CD8-positive, alpha-beta memory T cell (primary cell): Measurements from ENCODE around the gene ANKRD13B. TPM values are rescaled to one million over a fixed set of nuclear protein-coding genes. Genes with fewer than 3 reads are reported as not detected.

Source experiments
- CTCF ChIA-PET: fragments of 350-600 bp; sonication (Branson Sonifier 250); formaldehyde crosslinking; loops from one replicate; lab custom pipeline; 2021; ENCODE audit warnings: antibody characterized with exemption; lab: Charles Lee
- POLR2A ChIA-PET: fragments of 350-600 bp; sonication (Branson Sonifier 250); formaldehyde crosslinking; loops from one replicate; lab custom pipeline; 2021; ENCODE audit warnings: antibody characterized with exemption; lab: Charles Lee
- DNase-seq, 5 donors: peaks; one replicate each; pipeline versions ENCODE4 v3.0.0 to v3.0.0-alpha.2; 2020 to 2022; ENCODE audit warnings: mixed read lengths in 1 of 5
- H3K27ac ChIP-seq: one replicate; pipeline ENCODE4 v1.7.0; 2013; ENCODE audit warnings: low read depth, mild to moderate bottlenecking, low read length, moderate library complexity
- H3K27me3 ChIP-seq: 2 replicates; pipeline ENCODE4 v1.7.0; 2013; ENCODE audit warnings: low read length, mild to moderate bottlenecking; ENCODE audit not compliant: insufficient read depth, poor library complexity, severe bottlenecking
- H3K36me3 ChIP-seq: 2 replicates; pipeline ENCODE4 v1.7.0; 2013; ENCODE audit warnings: mild to moderate bottlenecking, low read length, moderate library complexity; ENCODE audit not compliant: insufficient read depth
- H3K4me1 ChIP-seq: 2 replicates; pipeline ENCODE4 v1.7.0; 2013; ENCODE audit warnings: mild to moderate bottlenecking, low read length, moderate library complexity; ENCODE audit not compliant: insufficient read depth
- H3K4me3 ChIP-seq: 2 replicates; pipeline ENCODE4 v1.7.0; 2013; ENCODE audit warnings: mild to moderate bottlenecking, low read length
- H3K9me3 ChIP-seq: 2 replicates; pipeline ENCODE4 v1.7.0; 2013; ENCODE audit warnings: mild to moderate bottlenecking, low read length
- H3K27ac Mint-ChIP-seq, 8 donors: one replicate each; pipeline ENCODE4 v1.8.0; 2020 to 2021; ENCODE audit warnings: mixed read lengths in 8 of 8, mild to moderate bottlenecking in 6 of 8, inconsistent platforms in 3 of 8, moderate library complexity in 3 of 8
- H3K27me3 Mint-ChIP-seq, 2 donors: one replicate each; pipeline ENCODE4 v1.8.0; 2020 to 2021; ENCODE audit warnings: mixed read lengths in 2 of 2, mild to moderate bottlenecking in 1 of 2, moderate library complexity in 1 of 2
- H3K36me3 Mint-ChIP-seq, 3 donors: one replicate each; pipeline ENCODE4 v1.8.0; 2020 to 2021; ENCODE audit warnings: mixed read lengths in 3 of 3, inconsistent platforms in 1 of 3, mild to moderate bottlenecking in 1 of 3
- H3K4me1 Mint-ChIP-seq, 3 donors: one replicate each; pipeline ENCODE4 v1.8.0; 2020 to 2021; ENCODE audit warnings: mixed read lengths in 3 of 3, inconsistent platforms in 1 of 3, mild to moderate bottlenecking in 1 of 3
- H3K4me3 Mint-ChIP-seq, 7 donors: one replicate each; pipeline ENCODE4 v1.8.0; 2020 to 2021; ENCODE audit warnings: mixed read lengths in 7 of 7, mild to moderate bottlenecking in 6 of 7, moderate library complexity in 4 of 7, inconsistent platforms in 2 of 7
- H3K9me3 Mint-ChIP-seq, 5 donors: one replicate each; pipeline ENCODE4 v1.8.0; 2020 to 2022; ENCODE audit warnings: mixed read lengths in 5 of 5, mild to moderate bottlenecking in 3 of 5, moderate library complexity in 2 of 5, inconsistent platforms in 1 of 5
- polyA plus RNA-seq: library from polyadenylated mRNA; unstranded; fragments of 300-500 nt; fragmentation: Illumina TruSeq; gene quantifications from one replicate; pipeline ENCODE4 v1.2.3, GENCODE V29; 2021
- total RNA-seq, 2 experiments: library from RNA; stranded (reverse); gene quantifications; one replicate each; pipeline ENCODE4 v1.2.3, GENCODE V29; 2021

Gene ANKRD13B
- total and polyA plus RNA-seq, 3 experiments from 2014 or later: 0.35 to 21.8 (median 20.8) TPM

GRCh38 chr17:29584452-29585079 lies 8.4 kb upstream of the ANKRD13B start:
- peak overlapping the region in 6 of 8 donors; percentile 51 to 90 (median 74) for H3K27ac Mint-ChIP-seq
- POLR2A ChIA-PET: interaction anchor here (0.7 kb wide), 1 partner anchor 21 kb away, joined by 6 read pairs; no protein-coding TSS in a partner anchor
- peaks cover 0 to 2% of the 10 kb centered on the region in 2 donors for H3K27me3 Mint-ChIP-seq
- peaks cover 44 to 57% (median 47%) of the 10 kb centered on the region in 3 donors for H3K4me1 Mint-ChIP-seq
- H3K4me3 Mint-ChIP-seq: peak overlapping the region in 1 of 7 donors; percentile 66
- Histone ChIP-seq H3K27me3 (no peaks in the 10 kb centered on the region), H3K4me1 (peaks cover 50% of the 10 kb centered on the region), H3K4me3 (no peak overlapping the region), H3K9me3 (no peaks in the 10 kb centered on the region), H3K36me3 (no peaks in the 10 kb centered on the region), H3K27ac (no peak overlapping the region)
- DNase-seq: no peak
- H3K9me3 Mint-ChIP-seq: no peaks in the 10 kb centered on the region
- peaks cover 0 to 35% (median 4%) of the 10 kb centered on the region in 3 donors for H3K36me3 Mint-ChIP-seq
- CTCF ChIA-PET: interaction anchor here (9.6 to 26.2 kb wide), 2 partner anchors 16 to 29 kb away, joined by 81 to 436 read pairs; partner anchors contain the start of genes ABHD15 and TP53I13

- ChIA-PET POLR2A (no interaction called here), CTCF (interaction anchor here (1.3 to 26.2 kb wide), 4 partner anchors 13 to 346 kb away, joined by 3 to 436 read pairs (median 5); no protein-coding TSS in a partner anchor)
- H3K36me3 Mint-ChIP-seq: peaks cover 0 to 31% (median 4%) of the 10 kb centered on the region in 3 donors
- peaks cover 0 to 2% of the 10 kb centered on the region in 2 donors for H3K27me3 Mint-ChIP-seq
- H3K27ac Mint-ChIP-seq: peak overlapping the region in 7 of 8 donors; percentile 19 to 91 (median 61)
- DNase-seq: peak in 1 of 5 donors; percentile 30
- peak overlapping the region in 4 of 7 donors; percentile 37 to 66 (median 44) for H3K4me3 Mint-ChIP-seq
- Histone ChIP-seq H3K9me3 (no peaks in the 10 kb centered on the region), H3K4me1 (peaks cover 55% of the 10 kb centered on the region), H3K4me3 (no peak overlapping the region), H3K27me3 (no peaks in the 10 kb centered on the region), H3K36me3 (no peaks in the 10 kb centered on the region), H3K27ac (peak overlapping the region; percentile 24)
- H3K9me3 Mint-ChIP-seq: no peaks in the 10 kb centered on the region
- peaks cover 46 to 59% (median 50%) of the 10 kb centered on the region in 3 donors for H3K4me1 Mint-ChIP-seq
Observed at GRCh38 chr17:29585080-29585751, 7.7 kb upstream of the ANKRD13B start.

- Mint-ChIP-seq H3K9me3 (no peaks in the 10 kb centered on the region), H3K27ac (peak overlapping the region; percentile 57 to 97 (median 87)), H3K27me3 (no peaks in the 10 kb centered on the region), H3K36me3 (peaks cover 0 to 23% (median 1%) of the 10 kb centered on the region in 3 donors), H3K4me3 (peak overlapping the region; percentile 48 to 95 (median 92)), H3K4me1 (peaks cover 56 to 71% (median 60%) of the 10 kb centered on the region in 3 donors)
- H3K27me3 ChIP-seq: no peaks in the 10 kb centered on the region
- DNase-seq: no peak
- POLR2A ChIA-PET: interaction anchor here (0.9 to 1.8 kb wide), 2 partner anchors 14 to 27 kb away, joined by 3 to 7 read pairs; no protein-coding TSS in a partner anchor
- H3K27ac ChIP-seq: no peak overlapping the region
- no peaks in the 10 kb centered on the region for H3K36me3 ChIP-seq
- CTCF ChIA-PET: interaction anchor here (1.3 to 26.2 kb wide), 6 partner anchors 14 to 344 kb away, joined by 3 to 436 read pairs (median 5); no protein-coding TSS in a partner anchor
- H3K4me1 ChIP-seq: peaks cover 65% of the 10 kb centered on the region
- H3K4me3 ChIP-seq: no peak overlapping the region
- no peaks in the 10 kb centered on the region for H3K9me3 ChIP-seq
Observed at GRCh38 chr17:29586676-29587469, 6.1 kb upstream of the ANKRD13B start.

GRCh38 chr17:29587591-29587990 lies 5.3 kb upstream of the ANKRD13B start:
- no peaks in the 10 kb centered on the region for H3K36me3 ChIP-seq
- H3K27me3 ChIP-seq: no peaks in the 10 kb centered on the region
- no peak for DNase-seq
- Mint-ChIP-seq H3K36me3 (peaks cover 0 to 16% (median 1%) of the 10 kb centered on the region in 3 donors), H3K9me3 (no peaks in the 10 kb centered on the region), H3K27me3 (no peaks in the 10 kb centered on the region), H3K27ac (peak overlapping the region; percentile 83 to 97 (median 96)), H3K4me3 (peak overlapping the region; percentile 89 to 95 (median 93)), H3K4me1 (peaks cover 56 to 79% (median 67%) of the 10 kb centered on the region in 3 donors)
- H3K27ac ChIP-seq: no peak overlapping the region
- ChIA-PET POLR2A (interaction anchor here (0.9 to 2.0 kb wide), 4 partner anchors 15 to 29 kb away, joined by 3 to 18 read pairs (median 5); no protein-coding TSS in a partner anchor), CTCF (interaction anchor here (0.8 to 26.2 kb wide), 4 partner anchors 15 to 191 kb away, joined by 3 to 436 read pairs (median 5); no protein-coding TSS in a partner anchor)
- H3K4me1 ChIP-seq: peaks cover 73% of the 10 kb centered on the region
- no peaks in the 10 kb centered on the region for H3K9me3 ChIP-seq
- peak overlapping the region; percentile 74 for H3K4me3 ChIP-seq

- peak overlapping the region; percentile 83 to 97 (median 96) for H3K27ac Mint-ChIP-seq
- H3K4me3 Mint-ChIP-seq: peak overlapping the region; percentile 89 to 95 (median 93)
- no peaks in the 10 kb centered on the region for H3K27me3 ChIP-seq
- DNase-seq: no peak
- CTCF ChIA-PET: interaction anchor here (0.8 to 26.2 kb wide), 5 partner anchors 11 to 191 kb away, joined by 3 to 436 read pairs (median 3); no protein-coding TSS in a partner anchor
- no peaks in the 10 kb centered on the region for H3K36me3 ChIP-seq
- H3K27ac ChIP-seq: peak overlapping the region; percentile 47
- H3K9me3 ChIP-seq: no peaks in the 10 kb centered on the region
- peak overlapping the region; percentile 74 for H3K4me3 ChIP-seq
- H3K36me3 Mint-ChIP-seq: peaks cover 0 to 11% (median 1%) of the 10 kb centered on the region in 3 donors
- H3K4me1 Mint-ChIP-seq: peaks cover 59 to 83% (median 68%) of the 10 kb centered on the region in 3 donors
- H3K27me3 Mint-ChIP-seq: no peaks in the 10 kb centered on the region
- peaks cover 75% of the 10 kb centered on the region for H3K4me1 ChIP-seq
- no peaks in the 10 kb centered on the region for H3K9me3 Mint-ChIP-seq
- POLR2A ChIA-PET: interaction anchor here (0.6 to 2.0 kb wide), 6 partner anchors 16 to 28 kb away, joined by 3 to 18 read pairs (median 3); partner anchors contain the start of genes ABHD15 and TP53I13
Observed at GRCh38 chr17:29588017-29588561, 4.8 kb upstream of the ANKRD13B start.

DNA sequence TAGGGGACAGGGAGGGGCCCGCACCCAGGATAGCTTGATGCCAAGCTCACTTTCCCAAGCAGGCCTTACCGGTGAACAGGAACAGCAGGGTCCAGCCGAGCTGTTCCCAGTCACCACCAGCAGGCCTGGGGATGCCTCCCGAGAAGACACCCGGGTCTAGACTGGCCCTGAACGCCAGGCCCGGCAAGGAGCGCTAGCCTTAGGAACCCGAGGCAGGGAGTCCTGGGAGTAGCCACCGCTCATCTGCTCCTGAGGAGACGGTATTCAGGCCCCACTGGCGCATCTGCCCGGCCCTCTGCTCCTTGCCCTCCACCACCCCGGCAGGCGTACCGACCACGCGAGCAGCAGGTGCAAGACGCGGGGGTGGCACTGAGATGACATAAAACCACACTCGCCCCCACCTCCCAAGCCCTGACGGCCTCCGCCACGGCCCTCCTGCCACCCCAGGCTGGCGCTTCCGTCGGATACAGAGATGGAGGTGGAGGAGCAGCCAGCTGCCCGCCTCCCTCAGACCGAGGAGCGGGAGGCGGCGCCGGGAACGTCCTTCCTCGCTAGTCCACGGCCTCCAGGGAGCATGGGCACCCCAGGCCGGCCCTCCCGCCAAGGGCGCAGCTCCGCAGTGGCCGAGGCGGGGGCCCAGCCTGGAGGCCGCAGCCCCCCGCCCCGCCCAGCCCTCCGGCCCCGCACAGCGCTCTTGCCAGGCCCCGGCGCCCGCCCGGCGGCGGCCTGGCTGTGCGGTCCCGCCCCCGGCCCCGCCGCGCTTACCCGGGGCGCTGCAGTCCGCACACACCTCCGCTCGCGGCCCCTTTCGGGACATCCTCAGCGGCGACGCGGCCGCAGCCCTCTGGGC lies 4.1 kb upstream of the ANKRD13B start:
- Mint-ChIP-seq H3K27ac (peak overlapping the region; percentile 83 to 97 (median 96)), H3K36me3 (peaks cover 0 to 5% (median 1%) of the 10 kb centered on the region in 3 donors), H3K9me3 (no peaks in the 10 kb centered on the region), H3K4me1 (peaks cover 59 to 81% (median 68%) of the 10 kb centered on the region in 3 donors), H3K4me3 (peak overlapping the region; percentile 89 to 95 (median 93)), H3K27me3 (no peaks in the 10 kb centered on the region)
- peak; percentile 46 to 75 (median 52) for DNase-seq
- Histone ChIP-seq H3K4me3 (peak overlapping the region; percentile 74), H3K9me3 (no peaks in the 10 kb centered on the region), H3K36me3 (no peaks in the 10 kb centered on the region), H3K4me1 (peaks cover 77% of the 10 kb centered on the region), H3K27ac (peak overlapping the region; percentile 47), H3K27me3 (no peaks in the 10 kb centered on the region)
- ChIA-PET CTCF (interaction anchor here (0.9 to 26.2 kb wide), 4 partner anchors 12 to 24 kb away, joined by 3 to 436 read pairs (median 5); no protein-coding TSS in a partner anchor), POLR2A (interaction anchor here (0.6 to 2.0 kb wide), 5 partner anchors 20 to 27 kb away, joined by 3 to 18 read pairs (median 3); partner anchors contain the start of genes ABHD15 and TP53I13)
